ENCODE results near the gene NSUN6.

- TF ChIP-seq POLR2A (IDR thresholded peaks at IDR 0.05) = no peak
- TF ChIP-seq, protein P1, sequence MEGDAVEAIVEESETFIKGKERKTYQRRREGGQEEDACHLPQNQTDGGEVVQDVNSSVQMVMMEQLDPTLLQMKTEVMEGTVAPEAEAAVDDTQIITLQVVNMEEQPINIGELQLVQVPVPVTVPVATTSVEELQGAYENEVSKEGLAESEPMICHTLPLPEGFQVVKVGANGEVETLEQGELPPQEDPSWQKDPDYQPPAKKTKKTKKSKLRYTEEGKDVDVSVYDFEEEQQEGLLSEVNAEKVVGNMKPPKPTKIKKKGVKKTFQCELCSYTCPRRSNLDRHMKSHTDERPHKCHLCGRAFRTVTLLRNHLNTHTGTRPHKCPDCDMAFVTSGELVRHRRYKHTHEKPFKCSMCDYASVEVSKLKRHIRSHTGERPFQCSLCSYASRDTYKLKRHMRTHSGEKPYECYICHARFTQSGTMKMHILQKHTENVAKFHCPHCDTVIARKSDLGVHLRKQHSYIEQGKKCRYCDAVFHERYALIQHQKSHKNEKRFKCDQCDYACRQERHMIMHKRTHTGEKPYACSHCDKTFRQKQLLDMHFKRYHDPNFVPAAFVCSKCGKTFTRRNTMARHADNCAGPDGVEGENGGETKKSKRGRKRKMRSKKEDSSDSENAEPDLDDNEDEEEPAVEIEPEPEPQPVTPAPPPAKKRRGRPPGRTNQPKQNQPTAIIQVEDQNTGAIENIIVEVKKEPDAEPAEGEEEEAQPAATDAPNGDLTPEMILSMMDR (IDR thresholded peaks at IDR 0.05) = no peak
Observed at GRCh38 chr10:18681366-18681765, 30.0 kb upstream of the NSUN6 start.
